Activated CD8-positive, alpha-beta memory T cell treated with anti-CD3 and anti-CD28 coated beads for 48 hours (primary cell): ENCODE results near the gene PPIG.
"Not testable (repeated sequence)": the region's sequence is repeated elsewhere in the genome, so short reads cannot be mapped to it uniquely, and the experiment has no call there.

Source experiments
- DNase-seq, 3 experiments: peaks; one replicate each; pipeline ENCODE4 v3.0.0-alpha.2; 2020; ENCODE audit warnings: low read depth in 2 of 3, low spot score in 2 of 3

Gene PPIG

GRCh38 chr2:169590804-169591203 is 6.7 kb downstream of the PPIG start:
- DNase-seq, result no peak

DNA sequence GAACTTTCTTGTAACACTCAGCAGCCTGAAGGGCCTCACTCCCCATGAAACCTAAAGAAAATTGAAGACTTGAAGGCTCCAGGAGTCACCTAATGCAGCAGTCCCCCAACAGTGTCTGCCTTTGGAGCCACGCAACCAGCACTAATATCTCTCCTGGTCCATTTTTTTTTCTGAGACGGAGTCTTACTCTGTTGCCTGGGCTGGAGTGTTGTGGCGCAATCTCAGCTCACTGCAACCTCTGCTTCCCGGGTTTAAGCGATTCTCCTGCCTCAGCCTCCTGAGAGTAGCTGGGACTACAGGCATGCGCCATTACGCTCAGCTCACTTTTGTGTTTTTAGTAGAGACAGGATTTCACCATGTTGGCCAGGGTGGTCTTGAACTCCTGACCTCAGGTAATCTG is 12.4 kb downstream of the PPIG start:
- not testable (repeated sequence) for DNase-seq

DNA sequence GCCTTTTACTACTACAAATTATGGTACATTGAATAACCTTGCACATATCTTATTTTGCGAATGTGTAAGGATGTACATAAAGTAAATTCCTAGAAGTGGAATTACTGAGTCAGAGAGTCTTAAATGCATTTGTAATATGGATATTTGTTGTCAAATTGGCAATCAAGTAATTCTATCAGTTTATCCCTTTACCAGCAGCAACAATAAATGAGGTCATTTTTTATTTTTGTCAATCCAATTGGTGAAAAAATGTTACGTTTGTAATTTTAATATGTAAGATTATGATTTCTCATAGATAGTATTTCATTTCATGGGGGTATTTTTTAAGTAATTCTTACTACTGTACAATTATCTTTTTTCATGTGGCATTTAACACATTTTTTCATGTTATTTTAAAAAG is 14.8 kb downstream of the PPIG start:
- no peak for DNase-seq

DNA sequence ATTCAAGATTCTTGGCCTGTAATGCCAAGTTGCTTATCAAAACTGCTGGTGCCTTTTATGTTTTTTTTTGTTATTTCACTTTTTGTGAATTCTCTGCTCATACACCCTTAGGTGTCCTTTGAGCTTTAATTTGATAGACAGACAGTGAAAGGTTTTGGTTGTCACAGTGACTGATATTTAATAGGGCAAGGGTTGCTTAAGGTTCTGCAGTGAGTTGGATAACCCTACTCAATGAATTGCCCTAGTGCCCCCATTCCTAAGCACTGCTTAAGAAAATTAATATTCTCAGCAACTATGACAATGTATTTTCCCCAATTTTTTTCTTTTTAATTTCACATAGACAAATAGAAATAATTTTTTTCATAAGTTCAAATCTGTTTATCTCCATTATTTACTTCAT is 15.4 kb downstream of the PPIG start:
- no peak for DNase-seq

- no peak for DNase-seq
Measured at GRCh38 chr2:169609264-169609663, 25.1 kb downstream of the PPIG start.

GRCh38 chr2:169613876-169614275 is 29.7 kb downstream of the PPIG start:
- no peak for DNase-seq

GRCh38 chr2:169615982-169616381 is 31.8 kb downstream of the PPIG start:
- not testable (repeated sequence) for DNase-seq

DNA sequence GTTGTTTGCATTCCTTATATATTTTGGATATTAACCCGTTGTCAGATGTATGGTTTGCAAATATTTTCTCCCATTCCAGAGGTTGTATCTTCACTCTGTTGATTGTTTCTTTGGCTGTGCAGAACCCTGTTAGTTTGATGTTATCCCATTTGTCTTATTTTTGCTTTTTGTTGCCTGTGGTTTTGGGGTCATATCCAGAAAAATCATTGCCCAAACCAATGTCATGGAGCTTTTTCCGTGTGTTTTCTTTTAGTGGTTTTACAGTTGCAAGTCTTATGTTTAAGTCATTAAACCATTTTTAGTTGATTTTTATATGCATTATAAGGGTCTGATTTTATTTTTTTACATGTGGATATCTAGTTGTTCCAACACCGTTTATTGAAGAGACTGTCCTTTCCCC is 35.8 kb downstream of the PPIG start:
- no peak for DNase-seq

DNA sequence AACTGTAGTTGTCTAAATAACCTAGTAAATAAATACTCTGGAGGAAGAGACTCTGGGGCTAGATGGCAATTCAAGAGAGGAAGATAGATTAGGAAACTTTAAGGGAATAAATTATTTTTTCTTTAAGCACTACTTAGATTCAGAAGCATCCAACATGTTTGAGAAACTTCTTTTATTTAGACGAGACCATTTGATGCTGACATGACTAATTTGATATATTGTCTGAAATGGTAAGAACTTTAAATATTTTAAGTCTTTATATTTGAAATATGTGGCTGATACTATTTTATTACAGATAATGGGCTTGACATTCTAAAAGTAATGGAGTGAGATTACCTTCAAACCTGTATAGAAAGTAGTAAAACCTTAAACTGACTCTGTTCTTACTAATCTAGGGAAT is 36.4 kb downstream of the PPIG start:
- DNase-seq, result no peak

GRCh38 chr2:169623235-169623634 is 39.1 kb downstream of the PPIG start:
- no peak for DNase-seq

DNA sequence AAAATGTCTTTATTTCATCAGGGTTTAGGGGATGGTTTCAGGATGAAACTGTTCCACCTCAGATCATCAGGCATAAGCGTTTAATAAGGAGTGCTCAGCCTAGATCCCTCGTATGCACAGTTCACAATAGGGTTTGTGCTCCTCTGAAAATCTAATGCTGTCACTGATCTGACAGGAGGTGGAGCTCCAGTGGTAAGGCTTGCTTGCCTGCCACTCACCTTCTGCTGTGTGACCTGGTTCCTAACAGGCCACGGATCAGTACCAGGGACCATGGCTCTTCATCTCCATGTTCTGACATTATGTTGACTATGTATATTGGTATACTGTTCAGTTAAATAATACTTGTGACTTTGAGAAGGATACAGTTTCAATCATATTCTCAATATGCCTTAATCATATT is 41.6 kb downstream of the PPIG start:
- DNase-seq, result no peak

- DNase-seq, result no peak
Measured at GRCh38 chr2:169636440-169637097, 52.4 kb downstream of the PPIG start.

GRCh38 chr2:169637620-169638019 is 53.5 kb downstream of the PPIG start:
- DNase-seq, result no peak

DNA sequence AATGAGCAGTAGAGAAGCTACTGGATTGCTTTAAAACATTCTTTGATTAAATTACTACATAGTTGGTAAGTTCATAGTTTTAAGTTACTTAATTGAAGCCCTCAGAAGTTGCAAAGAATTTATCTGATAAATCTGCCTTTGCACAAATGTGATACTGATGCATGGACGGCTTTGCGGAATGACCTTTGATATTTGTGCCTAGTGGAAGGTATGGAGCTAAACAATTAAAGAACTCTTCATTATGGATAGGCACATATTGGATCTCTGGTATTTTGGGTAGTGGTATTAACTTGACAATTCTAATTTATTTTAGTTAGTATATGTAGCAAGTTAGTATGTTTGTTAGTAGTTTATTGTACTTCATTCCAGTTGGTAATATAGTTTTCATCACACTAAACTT is 56.0 kb downstream of the PPIG start:
- no peak for DNase-seq

DNA sequence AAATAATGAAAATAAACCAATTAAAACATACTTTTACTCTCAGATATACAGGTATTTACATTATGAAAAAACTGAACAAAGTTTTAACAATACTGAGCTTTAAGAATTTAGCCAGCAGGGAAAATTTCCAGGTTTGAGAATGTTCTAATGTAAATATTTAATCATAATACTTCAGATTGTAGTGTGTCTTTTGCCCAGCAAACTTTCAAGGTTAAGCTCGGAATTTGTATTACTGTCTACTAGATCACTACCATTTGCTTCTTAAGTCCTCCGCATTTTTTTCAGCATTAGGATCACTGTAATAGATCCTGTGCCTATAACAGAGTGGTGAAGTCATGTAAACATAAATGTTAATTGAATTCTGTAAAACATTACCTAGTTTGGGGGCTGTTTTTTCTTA is 57.3 kb downstream of the PPIG start:
- no peak for DNase-seq

GRCh38 chr2:169644173-169644572 is 60.0 kb downstream of the PPIG start:
- no peak for DNase-seq

- DNase-seq, result no peak
Measured at GRCh38 chr2:169647496-169647895, 63.3 kb downstream of the PPIG start.

DNA sequence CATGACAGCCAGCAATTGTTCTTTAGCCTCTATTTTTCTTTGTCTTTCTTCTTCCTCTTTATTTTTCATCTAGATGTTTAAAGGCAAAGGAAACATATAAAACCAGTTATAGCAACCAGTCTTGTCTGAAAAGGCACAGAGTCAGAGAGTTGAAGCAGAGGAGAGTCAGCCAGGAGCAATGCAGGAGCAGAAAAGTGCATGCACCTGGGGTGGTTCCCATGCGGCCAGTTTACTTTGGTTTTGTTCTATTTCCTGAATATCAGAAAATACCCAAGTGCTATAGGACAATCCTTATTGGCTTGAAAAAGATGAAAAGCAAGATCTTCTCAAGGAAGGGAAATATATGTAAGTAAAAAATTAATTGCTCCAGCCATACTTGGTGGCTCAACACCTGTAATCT is 65.1 kb downstream of the PPIG start:
- DNase-seq, result no peak

DNA sequence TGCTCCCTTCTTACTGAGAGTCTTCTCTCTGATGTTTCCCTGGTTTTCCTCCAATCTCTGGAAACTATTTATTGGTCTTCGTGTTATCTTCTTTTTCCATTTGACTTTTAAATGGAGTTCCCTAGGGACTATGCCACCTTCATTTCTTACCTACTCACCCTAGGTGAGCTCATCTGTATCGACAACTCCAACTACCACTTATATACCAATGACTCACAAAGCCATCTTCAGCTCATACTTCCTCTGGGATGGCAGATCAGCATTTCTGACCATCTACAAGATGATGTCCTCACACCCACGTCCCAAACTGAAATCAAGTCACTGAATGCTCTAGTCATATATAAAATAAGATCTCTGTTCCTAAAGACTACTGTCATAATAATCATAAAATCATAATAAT is 69.5 kb downstream of the PPIG start:
- no peak for DNase-seq

GRCh38 chr2:169656164-169656563 is 72.0 kb downstream of the PPIG start:
- DNase-seq, result no peak

DNA sequence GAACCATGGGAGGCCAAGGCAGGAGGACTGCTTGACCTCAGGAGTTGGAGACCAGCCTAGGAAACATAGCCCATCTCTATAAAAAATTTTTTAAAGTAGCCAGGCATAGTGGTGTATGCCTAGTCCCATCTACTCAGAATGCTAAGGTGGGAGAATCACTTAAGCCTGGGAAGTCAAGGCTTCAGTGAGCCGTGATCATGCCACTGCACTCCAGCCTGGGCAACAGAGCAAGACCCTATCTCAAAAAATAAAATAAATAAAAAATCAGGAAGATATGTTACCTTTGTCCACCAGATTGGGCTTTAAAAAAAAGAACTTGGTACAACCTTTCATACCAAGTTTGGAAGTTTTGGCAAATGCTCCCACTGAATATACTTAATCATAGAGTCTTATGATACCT is 74.7 kb downstream of the PPIG start:
- no peak for DNase-seq

DNA sequence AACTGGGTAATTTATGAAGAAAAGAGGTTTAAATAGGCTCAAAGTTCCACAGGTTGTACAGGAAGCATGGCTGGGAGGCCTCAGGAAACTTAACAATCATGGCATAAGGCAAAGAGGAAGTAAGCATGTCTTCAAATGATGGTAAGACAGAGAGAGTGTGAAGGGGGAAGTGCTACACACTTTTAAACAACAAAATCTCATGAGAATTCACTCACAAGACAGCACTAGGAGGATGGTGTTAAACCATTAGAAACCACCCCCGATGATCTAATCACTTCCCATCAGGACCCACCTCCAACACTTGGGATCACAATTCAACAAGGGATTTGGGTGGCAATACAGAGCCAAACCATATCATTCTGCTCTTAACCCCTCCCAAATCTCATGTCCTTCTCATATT is 75.2 kb downstream of the PPIG start:
- no peak for DNase-seq

- DNase-seq, result no peak
Measured at GRCh38 chr2:169661265-169661664, 77.1 kb downstream of the PPIG start.

GRCh38 chr2:169662744-169663143 is 78.6 kb downstream of the PPIG start:
- DNase-seq, result no peak
